Activated CD8-positive, alpha-beta memory T cell treated with anti-CD3 and anti-CD28 coated beads for 4 hours (primary cell): ENCODE results near the gene FGD3.
"Not testable (repeated sequence)": the region's sequence is repeated elsewhere in the genome, so short reads cannot be mapped to it uniquely, and the experiment has no call there.

ENCODE experiments used
- DNase-seq, 2 donors: peaks; one replicate each; pipeline ENCODE4 v3.0.0-alpha.2; 2020; ENCODE audit warnings: low read depth in 2 of 2

FGD3 gene

GRCh38 chr9:92947268-92948037 lies at the start of gene FGD3:
FGD3 (plus strand) TSS chr9:92947523; CDS start chr9:92976257, 28,734 bp downstream.
- DNase-seq = no peak

- not testable (repeated sequence) for DNase-seq
Measured at GRCh38 chr9:92905137-92905536, 42.2 kb upstream of the FGD3 start.

- no peak for DNase-seq
Measured at GRCh38 chr9:92911511-92912475, 35.5 kb upstream of the FGD3 start.

GRCh38 chr9:92917176-92917800 lies 30.0 kb upstream of the FGD3 start:
- DNase-seq = no peak

GRCh38 chr9:92920437-92920836 lies 26.9 kb upstream of the FGD3 start:
- no peak for DNase-seq

GRCh38 chr9:92931606-92932005 lies 15.7 kb upstream of the FGD3 start:
- no peak for DNase-seq

- DNase-seq = no peak
Measured at GRCh38 chr9:92934321-92934720, 13.0 kb upstream of the FGD3 start.

GRCh38 chr9:92938025-92938424 lies 9.3 kb upstream of the FGD3 start:
- no peak for DNase-seq

- DNase-seq = no peak
Measured at GRCh38 chr9:92941861-92942260, 5.5 kb upstream of the FGD3 start.

- no peak for DNase-seq
Measured at GRCh38 chr9:92942688-92943616, 4.4 kb upstream of the FGD3 start.

- no peak for DNase-seq
Measured at GRCh38 chr9:92944921-92945320, 2.4 kb upstream of the FGD3 start.

- DNase-seq = no peak
Measured at GRCh38 chr9:92945796-92946195, 1.5 kb upstream of the FGD3 start.

GRCh38 chr9:92948038-92948534 lies 763 bp downstream of the FGD3 start:
- no peak for DNase-seq

GRCh38 chr9:92948632-92949031 lies 1.3 kb downstream of the FGD3 start:
- DNase-seq = no peak

GRCh38 chr9:92949266-92949982 lies 2.1 kb downstream of the FGD3 start:
- no peak for DNase-seq

- DNase-seq = no peak
Measured at GRCh38 chr9:92950359-92950955, 3.1 kb downstream of the FGD3 start.

GRCh38 chr9:92952906-92953610 lies 5.7 kb downstream of the FGD3 start:
- no peak for DNase-seq

- DNase-seq = peak; percentile 54 to 64
Measured at GRCh38 chr9:92954049-92954861, 6.9 kb downstream of the FGD3 start.
